ENCODE results near the gene ATMIN.
A peak's percentile ranks its signal among the peaks of the same experiment; 100 is the strongest.

The ATMIN gene

GRCh38 chr16:81071805-81072204 lies 36.2 kb downstream of the ATMIN start:
- DNase-seq, result no peak

GRCh38 chr16:81073560-81074330 lies 38.1 kb downstream of the ATMIN start:
- no peak for DNase-seq

GRCh38 chr16:81076566-81077075 lies 41.0 kb downstream of the ATMIN start:
- DNase-seq, result peak; percentile 84 to 99

- peak; percentile 84 to 99 for DNase-seq
Measured at GRCh38 chr16:81077076-81077940, 41.7 kb downstream of the ATMIN start, which contains the start of gene C16orf46. Gene C16orf46 (minus strand): TSS chr16:81077238. CDS start chr16:81063955, 13,283 bp downstream.

- DNase-seq, result no peak
Measured at GRCh38 chr16:81080233-81080632, 44.6 kb downstream of the ATMIN start.

GRCh38 chr16:81081014-81081413 lies 45.4 kb downstream of the ATMIN start:
- DNase-seq, result no peak

GRCh38 chr16:81088836-81089235 lies 53.2 kb downstream of the ATMIN start:
- DNase-seq, result no peak

GRCh38 chr16:81094771-81095251 lies 59.2 kb downstream of the ATMIN start:
- no peak for DNase-seq

- no peak for DNase-seq
Measured at GRCh38 chr16:81095653-81095952, 60.0 kb downstream of the ATMIN start.

GRCh38 chr16:81095953-81096714 lies 60.5 kb downstream of the ATMIN start, which contains the start of gene GCSH:
Gene GCSH (minus strand): TSS chr16:81096395. CDS start chr16:81096278, 117 bp downstream.
- DNase-seq, result peak; percentile 82 to 97

GRCh38 chr16:81096715-81097208 lies 61.1 kb downstream of the ATMIN start:
- no peak for DNase-seq

Data from bone marrow (tissue), 2 donors.